Measurements from ENCODE around the gene UNC5CL. TPM values are rescaled to one million over a fixed set of nuclear protein-coding genes. Genes with fewer than 3 reads are reported as not detected.

Gene UNC5CL
- total and polyA plus RNA-seq, 4 donors: 1.6 to 4.0 (median 2.1) TPM

- Histone ChIP-seq H3K36me3 (ENCODE audit: control insufficient read depth in 4 of 4, insufficient read depth in 4 of 4, low read length in 4 of 4) (peaks cover 14 to 35% (median 28%) of the 10 kb centered on the region in 4 donors), H3K4me1 (ENCODE audit: control insufficient read depth in 5 of 5, insufficient read depth in 5 of 5, low read length in 5 of 5) (peaks cover 0 to 3% (median 0%) of the 10 kb centered on the region in 5 donors), H3K4me3 (no peak overlapping the region), H3K9me3 (ENCODE audit: control insufficient read depth in 4 of 4, insufficient read depth in 3 of 4, low read length in 3 of 4) (no peaks in the 10 kb centered on the region), H3K27ac (ENCODE audit: low read depth in 1 of 2, low read length in 1 of 2) (no peak overlapping the region), H3K27me3 (ENCODE audit: control insufficient read depth in 3 of 3, insufficient read depth in 3 of 3, low read length in 2 of 3) (no peaks in the 10 kb centered on the region), H3K9ac (ENCODE audit: insufficient read depth in 1 of 2, low read length in 2 of 2) (no peak overlapping the region)
- ATAC-seq (ENCODE audit: insufficient read depth, low FRiP score) (no peak), DNase-seq (no peak)
- TF ChIP-seq CTCF (IDR thresholded peaks at IDR 0.05; ENCODE audit: control extremely low read depth, extremely low read depth): no peak
These were observed 44.1 kb upstream of the UNC5CL start for GRCh38 chr6:41083072-41083471.

- H3K27me3 ChIP-seq (ENCODE audit: control insufficient read depth in 3 of 3, insufficient read depth in 3 of 3, low read length in 2 of 3): no peaks in the 10 kb centered on the region
- H3K9ac ChIP-seq (ENCODE audit: insufficient read depth in 1 of 2, low read length in 2 of 2): no peak overlapping the region
- ATAC-seq (ENCODE audit: insufficient read depth, low FRiP score): no peak
- no peak overlapping the region for H3K27ac ChIP-seq (ENCODE audit: low read depth in 1 of 2, low read length in 1 of 2)
- H3K4me1 ChIP-seq (ENCODE audit: control insufficient read depth in 5 of 5, insufficient read depth in 5 of 5, low read length in 5 of 5): peaks cover 0 to 13% (median 3%) of the 10 kb centered on the region in 5 donors
- peaks cover 14 to 27% (median 23%) of the 10 kb centered on the region in 4 donors for H3K36me3 ChIP-seq (ENCODE audit: control insufficient read depth in 4 of 4, insufficient read depth in 4 of 4, low read length in 4 of 4)
- H3K9me3 ChIP-seq (ENCODE audit: control insufficient read depth in 4 of 4, insufficient read depth in 3 of 4, low read length in 3 of 4): no peaks in the 10 kb centered on the region
- WGBS, 2 donors: 46 to 68% methylated on average over 2 of the region's 2 CpGs
- no peak for TF ChIP-seq CTCF (IDR thresholded peaks at IDR 0.05; ENCODE audit: control extremely low read depth, extremely low read depth)
- DNase-seq: no peak
- no peak overlapping the region for H3K4me3 ChIP-seq
These were observed 41.6 kb upstream of the UNC5CL start for GRCh38 chr6:41080621-41081020.

- Histone ChIP-seq H3K4me3 (no peak overlapping the region), H3K9ac (ENCODE audit: insufficient read depth in 1 of 2, low read length in 2 of 2) (no peak overlapping the region), H3K4me1 (ENCODE audit: control insufficient read depth in 5 of 5, insufficient read depth in 5 of 5, low read length in 5 of 5) (peaks cover 0 to 28% (median 8%) of the 10 kb centered on the region in 5 donors), H3K9me3 (ENCODE audit: control insufficient read depth in 4 of 4, insufficient read depth in 3 of 4, low read length in 3 of 4) (no peaks in the 10 kb centered on the region), H3K27ac (ENCODE audit: low read depth in 1 of 2, low read length in 1 of 2) (no peak overlapping the region), H3K27me3 (ENCODE audit: control insufficient read depth in 3 of 3, insufficient read depth in 3 of 3, low read length in 2 of 3) (no peaks in the 10 kb centered on the region), H3K36me3 (ENCODE audit: control insufficient read depth in 4 of 4, insufficient read depth in 4 of 4, low read length in 4 of 4) (peaks cover 12 to 21% (median 16%) of the 10 kb centered on the region in 4 donors)
- no peak for TF ChIP-seq CTCF (IDR thresholded peaks at IDR 0.05; ENCODE audit: control extremely low read depth, extremely low read depth)
- no peak for ATAC-seq (ENCODE audit: insufficient read depth, low FRiP score)
- WGBS, 2 donors: 98 to 100% methylated on average over 1 of the region's 1 CpG
- DNase-seq: no peak
These were observed 40.1 kb upstream of the UNC5CL start for GRCh38 chr6:41079080-41079479.

- 93 to 96% methylated on average over 3 of the region's 3 CpGs for WGBS, 2 donors
- H3K4me1 ChIP-seq (ENCODE audit: control insufficient read depth in 5 of 5, insufficient read depth in 5 of 5, low read length in 5 of 5): peaks cover 0 to 30% (median 8%) of the 10 kb centered on the region in 5 donors
- H3K27me3 ChIP-seq (ENCODE audit: control insufficient read depth in 3 of 3, insufficient read depth in 3 of 3, low read length in 2 of 3): no peaks in the 10 kb centered on the region
- H3K36me3 ChIP-seq (ENCODE audit: control insufficient read depth in 4 of 4, insufficient read depth in 4 of 4, low read length in 4 of 4): peaks cover 8 to 18% (median 12%) of the 10 kb centered on the region in 4 donors
- no peak overlapping the region for H3K4me3 ChIP-seq
- no peak overlapping the region for H3K27ac ChIP-seq (ENCODE audit: low read depth in 1 of 2, low read length in 1 of 2)
- DNase-seq (no peak), ATAC-seq (ENCODE audit: insufficient read depth, low FRiP score) (no peak)
- H3K9ac ChIP-seq (ENCODE audit: insufficient read depth in 1 of 2, low read length in 2 of 2): no peak overlapping the region
- no peak for TF ChIP-seq CTCF (IDR thresholded peaks at IDR 0.05; ENCODE audit: control extremely low read depth, extremely low read depth)
- H3K9me3 ChIP-seq (ENCODE audit: control insufficient read depth in 4 of 4, insufficient read depth in 3 of 4, low read length in 3 of 4): no peaks in the 10 kb centered on the region
These were observed 39.1 kb upstream of the UNC5CL start for GRCh38 chr6:41078101-41078500.
